Prostate gland (tissue), 2 donors: ENCODE measurements around the gene APBB3.

Source experiments
- POLR2A ChIP-seq: fragments of 450-650 bp; IDR thresholded peaks from one replicate; pipeline ENCODE4 v1.6.1; 2016; ENCODE audit warnings: antibody characterized with exemption, mild to moderate bottlenecking
- POLR2AphosphoS5 ChIP-seq: sonication (generic); formaldehyde crosslinking; IDR thresholded peaks from one replicate; pipeline ENCODE4 v1.6.1; 2017; ENCODE audit warnings: antibody characterized with exemption
- TF ChIP-seq, protein P1 (sequence below), 4 experiments: fragments of 200-600 bp in 2 of 4; fragments of 450-650 bp in 2 of 4; sonication (generic) in 2 of 4; IDR thresholded peaks; 1 replicate in 3 of 4; 2 replicates in 1 of 4; pipeline ENCODE4 v1.5.1; 2016 to 2019; ENCODE audit warnings: antibody characterized with exemption in 4 of 4, mild to moderate bottlenecking in 2 of 4, moderate library complexity in 2 of 4

DNA sequence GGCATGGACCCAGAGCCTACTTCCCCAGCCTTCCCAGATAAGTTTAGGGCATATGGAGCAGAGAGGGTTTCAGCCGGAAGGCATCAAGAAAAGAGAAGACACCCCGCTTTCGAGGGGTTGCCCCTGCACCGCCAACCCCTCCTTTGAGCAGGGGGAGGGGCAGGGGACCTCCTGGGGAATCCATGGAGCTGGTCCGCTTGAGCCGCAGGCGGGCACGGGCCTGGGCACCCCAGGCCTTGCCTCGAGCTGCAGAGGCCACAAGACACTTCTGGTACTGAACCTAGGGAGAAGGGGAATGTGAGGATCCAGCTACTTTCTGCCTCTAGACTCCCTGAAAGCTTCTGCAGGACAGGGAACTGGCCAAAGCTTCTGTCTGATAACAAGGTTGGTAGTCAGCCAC lies 5.9 kb downstream of the APBB3 start:
- TF ChIP-seq, protein P1, sequence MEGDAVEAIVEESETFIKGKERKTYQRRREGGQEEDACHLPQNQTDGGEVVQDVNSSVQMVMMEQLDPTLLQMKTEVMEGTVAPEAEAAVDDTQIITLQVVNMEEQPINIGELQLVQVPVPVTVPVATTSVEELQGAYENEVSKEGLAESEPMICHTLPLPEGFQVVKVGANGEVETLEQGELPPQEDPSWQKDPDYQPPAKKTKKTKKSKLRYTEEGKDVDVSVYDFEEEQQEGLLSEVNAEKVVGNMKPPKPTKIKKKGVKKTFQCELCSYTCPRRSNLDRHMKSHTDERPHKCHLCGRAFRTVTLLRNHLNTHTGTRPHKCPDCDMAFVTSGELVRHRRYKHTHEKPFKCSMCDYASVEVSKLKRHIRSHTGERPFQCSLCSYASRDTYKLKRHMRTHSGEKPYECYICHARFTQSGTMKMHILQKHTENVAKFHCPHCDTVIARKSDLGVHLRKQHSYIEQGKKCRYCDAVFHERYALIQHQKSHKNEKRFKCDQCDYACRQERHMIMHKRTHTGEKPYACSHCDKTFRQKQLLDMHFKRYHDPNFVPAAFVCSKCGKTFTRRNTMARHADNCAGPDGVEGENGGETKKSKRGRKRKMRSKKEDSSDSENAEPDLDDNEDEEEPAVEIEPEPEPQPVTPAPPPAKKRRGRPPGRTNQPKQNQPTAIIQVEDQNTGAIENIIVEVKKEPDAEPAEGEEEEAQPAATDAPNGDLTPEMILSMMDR (IDR thresholded peaks at IDR 0.05) = no peak
- TF ChIP-seq POLR2A (no peak), POLR2AphosphoS5 (no peak)
